Upper lobe of left lung (tissue), 6 donors: Measurements from ENCODE around the gene COG5. TPM values are rescaled to one million over a fixed set of nuclear protein-coding genes. Genes with fewer than 3 reads are reported as not detected.

Experiments
- ATAC-seq, 2 donors: fragments of 200-7000 bp; cut with Tn5 transposase; one replicate each; pipeline ENCODE4 v1.9.1; 2022; ENCODE audit warnings: mild to moderate bottlenecking in 2 of 2, moderate library complexity in 2 of 2; ENCODE audit not compliant: low FRiP score in 2 of 2
- DNase-seq, 2 donors: peaks; one replicate each; pipeline ENCODE4 v3.0.0-alpha.2; 2019 to 2020
- H3K27ac ChIP-seq, 4 donors: fragments of 200-600 bp; sonication (generic); one replicate each; pipeline ENCODE4 v1.5.1; 2016 to 2019
- H3K27me3 ChIP-seq, 4 donors: fragments of 200-600 bp; sonication (generic); one replicate each; pipeline ENCODE4 v1.5.1; 2017 to 2019
- H3K36me3 ChIP-seq, 4 donors: fragments of 200-600 bp; sonication (generic); one replicate each; pipeline ENCODE4 v1.5.1; 2016 to 2019
- H3K4me1 ChIP-seq, 4 donors: fragments of 200-600 bp; sonication (generic); one replicate each; pipeline ENCODE4 v1.5.1; 2018 to 2019
- H3K4me3 ChIP-seq, 4 donors: fragments of 200-600 bp; sonication (generic); one replicate each; pipeline ENCODE4 v1.5.1; 2017 to 2019; ENCODE audit warnings: mild to moderate bottlenecking in 2 of 4, moderate library complexity in 1 of 4
- H3K9me3 ChIP-seq, 4 donors: fragments of 200-600 bp; sonication (generic); one replicate each; pipeline ENCODE4 v1.5.1; 2018 to 2019
- CTCF ChIP-seq, 6 experiments: fragments of 450-650 bp in 4 of 6; fragments of 200-600 bp in 2 of 6; sonication (generic) in 2 of 6; IDR thresholded peaks; one replicate each; pipeline ENCODE4 v1.5.1; 2016 to 2019; ENCODE audit warnings: antibody characterized with exemption in 6 of 6
- EP300 ChIP-seq, 4 donors: sonication (generic); formaldehyde crosslinking; IDR thresholded peaks; one replicate each; pipeline ENCODE4 v1.5.1; 2017; ENCODE audit warnings: antibody characterized with exemption in 4 of 4, control low read depth in 2 of 4
- POLR2A ChIP-seq, 4 donors: fragments of 450-650 bp; IDR thresholded peaks; one replicate each; pipeline ENCODE4 v1.5.1; 2016 to 2017; ENCODE audit warnings: antibody characterized with exemption in 4 of 4, mild to moderate bottlenecking in 2 of 4
- POLR2AphosphoS5 ChIP-seq, 2 donors: sonication (generic); formaldehyde crosslinking; IDR thresholded peaks; one replicate each; pipeline ENCODE4 v1.5.1; 2017; ENCODE audit warnings: antibody characterized with exemption in 2 of 2
- WGBS, 2 donors: methylation state at CpG; one replicate each; pipeline ENCODE4 v1.1.5; 2017 to 2018; 5-methylcytosine and 5-hydroxymethylcytosine counted together
- total RNA-seq, 6 donors: library from RNA; depleted of rRNA in 4 of 6; stranded (reverse); fragments of >200 nt in 4 of 6; gene quantifications; one replicate each; pipeline versions ENCODE4 v1.1.0 to v1.2.1, GENCODE V29; 2016 to 2021
- donor health status: DM: no; HTN: no; CAD: no; lungs with moderate emphysema.
- donor health status: DM: no; HTN: yes; CAD: no; lungs with severe emphysema.

Gene COG5
- total RNA-seq, 6 donors from 2014 or later: 31.6 to 88.0 (median 50.5) TPM

- TF ChIP-seq POLR2A (IDR thresholded peaks at IDR 0.05) (no peak), POLR2AphosphoS5 (IDR thresholded peaks at IDR 0.05) (no peak), CTCF (IDR thresholded peaks at IDR 0.05) (no peak), EP300 (IDR thresholded peaks at IDR 0.05) (no peak)
- Histone ChIP-seq H3K27me3 (no peaks in the 10 kb centered on the region), H3K4me3 (no peak overlapping the region), H3K9me3 (no peaks in the 10 kb centered on the region), H3K36me3 (peaks cover 0 to 29% (median 5%) of the 10 kb centered on the region in 4 donors), H3K27ac (no peak overlapping the region), H3K4me1 (peaks cover 0 to 9% (median 4%) of the 10 kb centered on the region in 4 donors)
- ATAC-seq (no peak), DNase-seq (no peak)
- WGBS, 2 donors: 94 to 96% methylated on average over 5 of the region's 5 CpGs
Observed at GRCh38 chr7:107592361-107593024, 28.8 kb upstream of the COG5 start.

DNA sequence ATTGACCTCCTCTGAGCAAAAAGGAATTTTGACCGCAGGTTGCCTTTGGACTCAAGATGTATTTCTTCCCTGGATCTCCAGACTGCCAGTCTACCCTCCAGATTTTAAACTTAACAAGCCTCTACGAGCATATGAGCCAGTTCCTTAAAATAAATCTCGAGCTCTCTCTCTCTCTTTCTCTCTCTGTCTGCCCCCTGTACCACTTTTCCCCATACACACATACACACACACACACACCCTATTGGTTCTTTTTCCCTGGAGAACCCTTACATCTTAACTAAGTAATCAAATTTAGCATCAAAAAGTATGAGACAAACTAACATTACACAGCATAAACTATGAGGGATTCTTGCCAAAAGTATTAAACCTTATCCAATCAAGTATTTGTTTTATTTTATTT lies 27.7 kb upstream of the COG5 start:
- peaks cover 0 to 23% (median 5%) of the 10 kb centered on the region in 4 donors for H3K36me3 ChIP-seq
- H3K4me3 ChIP-seq: no peak overlapping the region
- no peak overlapping the region for H3K27ac ChIP-seq
- H3K9me3 ChIP-seq: no peaks in the 10 kb centered on the region
- 73 to 82% methylated on average over 3 of the region's 3 CpGs for WGBS, 2 donors
- DNase-seq: no peak
- peaks cover 0 to 7% (median 2%) of the 10 kb centered on the region in 4 donors for H3K4me1 ChIP-seq
- H3K27me3 ChIP-seq: no peaks in the 10 kb centered on the region
- TF ChIP-seq EP300 (IDR thresholded peaks at IDR 0.05) (no peak), POLR2A (IDR thresholded peaks at IDR 0.05) (no peak), CTCF (IDR thresholded peaks at IDR 0.05) (no peak), POLR2AphosphoS5 (IDR thresholded peaks at IDR 0.05) (no peak)
- no peak for ATAC-seq

DNA sequence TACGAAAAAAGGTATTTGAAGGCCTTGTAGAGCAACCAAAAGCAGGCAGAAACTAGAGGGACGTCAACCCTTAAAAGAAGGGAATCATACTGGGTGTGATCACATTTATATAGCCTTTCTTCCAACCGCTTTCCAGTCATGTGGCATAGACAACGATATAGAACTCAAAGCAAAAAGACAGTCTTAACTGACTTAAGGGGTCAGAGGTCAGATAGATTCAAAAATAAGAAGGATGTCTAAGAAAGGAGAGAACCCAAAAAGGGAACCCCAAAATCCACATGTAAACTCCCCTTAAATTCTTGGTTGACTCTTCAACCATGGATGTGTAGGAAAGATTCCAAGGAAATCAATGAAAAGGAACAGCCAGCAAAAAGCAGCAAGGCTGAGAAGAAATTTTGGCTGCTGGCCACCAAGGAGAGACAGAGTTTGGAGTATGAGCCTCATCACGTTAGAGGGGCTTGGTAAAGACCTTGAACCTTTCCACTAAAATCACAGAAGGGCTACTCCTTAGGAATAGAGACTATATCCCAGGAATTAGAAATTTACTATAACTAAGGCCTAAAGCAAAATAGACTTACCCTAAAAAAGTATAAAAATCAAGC lies 24.9 kb upstream of the COG5 start:
- Histone ChIP-seq H3K4me3 (no peak overlapping the region), H3K27ac (no peak overlapping the region), H3K9me3 (no peaks in the 10 kb centered on the region), H3K27me3 (no peaks in the 10 kb centered on the region), H3K4me1 (peaks cover 0 to 1% (median 0%) of the 10 kb centered on the region in 4 donors), H3K36me3 (peaks cover 0 to 20% (median 9%) of the 10 kb centered on the region in 4 donors)
- ATAC-seq: no peak
- WGBS, 2 donors: 93 to 97% methylated on average over 5 of the region's 5 CpGs
- DNase-seq: no peak
- TF ChIP-seq CTCF (IDR thresholded peaks at IDR 0.05): no peak
- no peak for TF ChIP-seq EP300 (IDR thresholded peaks at IDR 0.05)
- no peak for TF ChIP-seq POLR2AphosphoS5 (IDR thresholded peaks at IDR 0.05)
- no peak for TF ChIP-seq POLR2A (IDR thresholded peaks at IDR 0.05)

- H3K36me3 ChIP-seq: peaks cover 0 to 20% (median 9%) of the 10 kb centered on the region in 4 donors
- ATAC-seq: no peak
- peaks cover 4 to 28% (median 26%) of the 10 kb centered on the region in 4 donors for H3K4me1 ChIP-seq
- no peak for TF ChIP-seq POLR2AphosphoS5 (IDR thresholded peaks at IDR 0.05)
- no peaks in the 10 kb centered on the region for H3K9me3 ChIP-seq
- WGBS, 2 donors: 85 to 86% methylated on average over 2 of the region's 2 CpGs
- H3K4me3 ChIP-seq: no peak overlapping the region
- no peak overlapping the region for H3K27ac ChIP-seq
- no peaks in the 10 kb centered on the region for H3K27me3 ChIP-seq
- no peak for DNase-seq
Observed at GRCh38 chr7:107584716-107585115, 21.0 kb upstream of the COG5 start.

DNA sequence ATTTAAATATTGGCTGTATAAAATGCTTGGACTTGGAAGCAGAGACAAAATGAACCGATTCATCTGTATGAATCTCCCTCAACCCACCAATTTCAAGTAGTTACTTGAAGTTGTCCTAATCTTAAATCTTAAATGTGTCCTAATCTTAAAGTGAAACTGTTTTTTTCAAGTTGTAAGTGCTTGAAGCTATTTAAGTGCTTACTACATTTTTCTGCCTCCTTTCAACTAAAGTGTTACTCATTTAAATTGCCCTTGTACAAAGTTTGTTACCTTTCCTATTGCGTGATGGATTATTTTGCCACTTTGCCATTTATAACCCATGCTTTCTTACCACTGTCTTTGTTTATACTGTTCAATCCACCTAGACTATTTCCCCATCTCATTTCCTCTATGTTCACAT lies 19.2 kb upstream of the COG5 start:
- Histone ChIP-seq H3K9me3 (no peaks in the 10 kb centered on the region), H3K36me3 (peaks cover 0 to 18% (median 8%) of the 10 kb centered on the region in 4 donors), H3K4me1 (peaks cover 9 to 31% (median 27%) of the 10 kb centered on the region in 4 donors), H3K27me3 (no peaks in the 10 kb centered on the region), H3K27ac (peak overlapping the region in 2 of 4 donors; percentile 3 to 18), H3K4me3 (peak overlapping the region in 2 of 4 donors; percentile 7 to 73)
- DNase-seq (no peak), ATAC-seq (no peak)
- 61 to 63% methylated on average over 2 of the region's 2 CpGs for WGBS, 2 donors
- TF ChIP-seq CTCF (IDR thresholded peaks at IDR 0.05) (no peak), EP300 (IDR thresholded peaks at IDR 0.05) (no peak), POLR2AphosphoS5 (IDR thresholded peaks at IDR 0.05) (no peak), POLR2A (IDR thresholded peaks at IDR 0.05) (no peak)
